SK-N-SH (cell line): ENCODE results near the gene FAM227A.

Experiments used
- CTCF ChIP-seq: fragments of 200-600 bp; sonication (generic); IDR thresholded peaks from 2 replicates; pipeline ENCODE4 v1.6.1; 2017; ENCODE audit warnings: antibody characterized with exemption, mild to moderate bottlenecking, moderate library complexity
- NFIC ChIP-seq: IDR thresholded peaks from 2 replicates; pipeline ENCODE4 v1.4.0; 2012; ENCODE audit warnings: borderline replicate concordance
- NRF1 ChIP-seq: IDR thresholded peaks from 2 replicates; pipeline ENCODE4 v1.6.1; 2012; ENCODE audit warnings: low read depth, mild to moderate bottlenecking, low read length

- TF ChIP-seq NRF1 (no peak), CTCF (no peak), NFIC (no peak)
Observed at GRCh38 chr22:38531251-38531938, 124.8 kb downstream of the FAM227A start.
